ENCODE results near the gene ROCK2. TPM values are rescaled to one million over a fixed set of nuclear protein-coding genes. Genes with fewer than 3 reads are reported as not detected.

The ROCK2 gene
- total and polyA plus RNA-seq, 9 of the 15 experiments (the other 6 are each of a cell fraction or from before 2014, with no cell fraction given), result 4.9 to 30.6 (median 14.3) TPM

- H3K79me2 ChIP-seq (ENCODE audit: control insufficient read depth, insufficient read depth, low read length), result no peaks in the 10 kb centered on the region
- no peak overlapping the region for H2AFZ ChIP-seq (ENCODE audit: low read depth, low read length)
- H3K27ac ChIP-seq (ENCODE audit: extremely low read depth, low read depth, low read length), result no peak overlapping the region
- in situ Hi-C loops (cut with MboI), result no loop called here
- intact Hi-C loops (cut with micrococcal nuclease), result no loop called here
- FAIRE-seq (no peak), ATAC-seq (no peak; the same call in 2 of the 3 replicates), DNase-seq (ENCODE audit: extremely low read depth in 1 of 4, low spot score in 3 of 4) (no peak)
- no peaks in the 10 kb centered on the region for H3K9me1 ChIP-seq (ENCODE audit: control insufficient read depth, insufficient read depth, low read length)
- no peak overlapping the region for H3K9ac ChIP-seq (ENCODE audit: insufficient read depth in 1 of 2, low read depth in 2 of 2, low read length in 2 of 2)
- no peaks in the 10 kb centered on the region for H3K9me3 ChIP-seq (replicated peaks; ENCODE audit: control insufficient read depth, insufficient read depth, low read depth, low read length)
- no peak overlapping the region for H3K4me3 ChIP-seq
- no TSS peak for BruUV-seq (replicated peaks)
- peaks cover 8% of the 10 kb centered on the region for H3K36me3 ChIP-seq (ENCODE audit: control insufficient read depth, insufficient read depth, low read length)
- H3K4me1 ChIP-seq (replicated peaks in 1 of 2; ENCODE audit: control insufficient read depth in 2 of 2, insufficient read depth in 2 of 2, low read length in 2 of 2), result no peaks in the 10 kb centered on the region
- H3K27me3 ChIP-seq (ENCODE audit: control insufficient read depth in 2 of 2, insufficient read depth in 2 of 2, low read length in 2 of 2), result no peaks in the 10 kb centered on the region
- H4K20me1 ChIP-seq (replicated peaks; ENCODE audit: control insufficient read depth, insufficient read depth, low read length), result no peaks in the 10 kb centered on the region
- ChIA-PET POLR2A (interaction anchor here (0.5 to 0.9 kb wide), 3 partner anchors 9 to 32 kb away, joined by 3 to 4 read pairs (median 4); no protein-coding TSS in a partner anchor), CTCF (ENCODE audit: low intra/inter-chr PET ratio) (no interaction called here)
- TF ChIP-seq MAFK (IDR thresholded peaks at IDR 0.05; ENCODE audit: low read length), result no peak
- no peak for TF ChIP-seq TCF3 (CRISPR knock-in tag; IDR thresholded peaks at IDR 0.05)
- TF ChIP-seq KAT7 (CRISPR knock-in tag; IDR thresholded peaks at IDR 0.05; ENCODE audit: borderline replicate concordance), result no peak
- TF ChIP-seq ESRRA (IDR thresholded peaks at IDR 0.05; ENCODE audit: borderline replicate concordance, low read depth), result peak; percentile 54; the same call in 1 of the 2 replicates
- no peak for TF ChIP-seq BRF2 (IDR thresholded peaks at IDR 0.05; ENCODE audit: borderline replicate concordance, insufficient read depth, insufficient read length)
- TF ChIP-seq THRAP3 (IDR thresholded peaks at IDR 0.05; ENCODE audit: borderline replicate concordance), result no peak
- TF ChIP-seq NFIC (IDR thresholded peaks at IDR 0.05), result peak; percentile 18; the same call in 1 of the 2 replicates
- whole genome bisulfite sequencing (ENCODE audit: insufficient coverage, low coverage, missing lambda C conversion rate), result 79% methylated on average over 6 of the region's 6 CpGs
- no peak overlapping the region for H3K4me2 ChIP-seq (ENCODE audit: insufficient read depth, low read length)
Measured at GRCh38 chr2:11175293-11175795, 169.1 kb downstream of the ROCK2 start.
